GM12878 (cell line): Measurements from ENCODE around the gene SPIB. TPM values are rescaled to one million over a fixed set of nuclear protein-coding genes. Genes with fewer than 3 reads are reported as not detected.

ENCODE experiments used
- ATAC-seq: fragments of 200-7000 bp; cut with Tn5 transposase; 3 replicates; pipeline ENCODE4 v1.9.1; 2020; ENCODE audit warnings: mild to moderate bottlenecking, moderate library complexity
- BruUV-seq: library from RNA; stranded (reverse); fragments of 400-500 nt; replicated peaks from 2 replicates; lab custom pipeline; 2021; lab: Mats Ljungman, UMichigan
- CTCF ChIA-PET: fragments of 300-600 bp; sonication (Branson Sonifier 250); formaldehyde crosslinking; extraction: SDS; loops from one replicate; lab custom pipeline; 2021; ENCODE audit warnings: inconsistent platforms; lab: Yijun Ruan, JAX
- POLR2A ChIA-PET: fragments of 350-600 bp; formaldehyde crosslinking; extraction: SDS; loops from one replicate; lab custom pipeline; 2021; ENCODE audit warnings: inconsistent platforms; lab: Charles Lee
- RAD21 ChIA-PET: fragments of 300-600 bp; sonication (Branson Sonifier 250); formaldehyde crosslinking; loops from one replicate; lab custom pipeline; 2023; ENCODE audit warnings: antibody characterized with exemption; ENCODE audit not compliant: unreplicated experiment; lab: Charles Lee
- SMC1A ChIA-PET: fragments of 300-600 bp; sonication (Branson Sonifier 250); formaldehyde crosslinking; loops from one replicate; lab custom pipeline; 2023; ENCODE audit not compliant: unreplicated experiment, uncharacterized antibody; lab: Charles Lee
- DNase-seq: peaks from one replicate; pipeline ENCODE4 v3.0.0-alpha.2; 2011; ENCODE audit warnings: low read depth, low spot score
- FAIRE-seq: peaks from 3 replicates; lab custom pipeline; 2011; peaks lifted over from hg19 to GRCh38; lab: Jason Lieb, UNC
- H2AFZ ChIP-seq: 2 replicates; pipeline ENCODE4 v1.6.0; 2011; ENCODE audit warnings: low read depth, low read length, control low read depth; ENCODE audit not compliant: control insufficient read depth
- H3K27ac ChIP-seq: 2 replicates; pipeline ENCODE4 v1.5.1; 2011; ENCODE audit warnings: control low read depth; ENCODE audit not compliant: control insufficient read depth, insufficient read depth
- H3K27me3 ChIP-seq, 2 experiments: replicated peaks in 1 of 2; 2 replicates each; pipeline versions ENCODE4 v1.6.0 to v1.6.1; 2011; ENCODE audit warnings: low read length in 1 of 2; ENCODE audit not compliant: control insufficient read depth in 2 of 2, insufficient read depth in 2 of 2
- H3K36me3 ChIP-seq, 2 experiments: 2 replicates each; pipeline ENCODE4 v1.5.1; 2011; ENCODE audit warnings: low read length in 1 of 2; ENCODE audit not compliant: control insufficient read depth in 2 of 2, insufficient read depth in 2 of 2
- H3K4me1 ChIP-seq: 2 replicates; pipeline ENCODE4 v1.6.1; 2011; ENCODE audit warnings: mild to moderate bottlenecking, low read length, moderate library complexity, mixed read lengths; ENCODE audit not compliant: control insufficient read depth, insufficient read depth
- H3K4me2 ChIP-seq: 2 replicates; pipeline ENCODE4 v1.6.0; 2011; ENCODE audit warnings: control low read depth; ENCODE audit not compliant: control insufficient read depth, insufficient read depth
- H3K4me3 ChIP-seq: fragments of 200-600 bp; sonication (generic); 2 replicates; pipeline ENCODE4 v1.5.1; 2016
- H3K79me2 ChIP-seq: 2 replicates; pipeline ENCODE4 v1.6.0; 2011; ENCODE audit warnings: low read length; ENCODE audit not compliant: control insufficient read depth, insufficient read depth
- H3K9ac ChIP-seq: 2 replicates; pipeline ENCODE4 v1.8.0; 2011; ENCODE audit warnings: low read length, control low read depth, mixed read lengths; ENCODE audit not compliant: control insufficient read depth, insufficient read depth
- H3K9me3 ChIP-seq: replicated peaks from 3 replicates; pipeline ENCODE4 v1.5.1; 2011; ENCODE audit warnings: mild to moderate bottlenecking, low read length; ENCODE audit not compliant: control insufficient read depth, insufficient read depth
- H4K20me1 ChIP-seq: 2 replicates; pipeline ENCODE4 v1.6.0; 2011; ENCODE audit not compliant: control insufficient read depth, insufficient read depth
- MTA2 ChIP-seq: fragments of 450-650 bp; IDR thresholded peaks from 2 replicates; pipeline ENCODE4 v1.6.1; 2016; ENCODE audit warnings: low read depth, mild to moderate bottlenecking, moderate library complexity
- WGBS: methylation state at CpG from one replicate; pipeline ENCODE4 v1.1.6; 2016; ENCODE audit warnings: low lambda C conversion rate; ENCODE audit not compliant: insufficient replicate concordance, insufficient coverage; ENCODE audit errors: missing lambda C conversion rate; 5-methylcytosine and 5-hydroxymethylcytosine counted together
- in situ Hi-C: fragments of 300-500 bp; cut with MboI; formaldehyde crosslinking; loops from 9 replicates; pipeline ENCODE4 v1.14.3; 2018; ENCODE audit warnings: mixed read lengths
- intact Hi-C: fragments of 100-400 bp; cut with micrococcal nuclease; formaldehyde crosslinking; loops from one replicate; pipeline ENCODE4 v1.14.2; 2022; ENCODE audit not compliant: unreplicated experiment
- polyA plus RNA-seq, 11 experiments: library from polyadenylated mRNA; depleted of rRNA in 4 of 11; unstranded in 6 of 11; stranded (reverse) in 5 of 11; fragments of >200 nt; fragmentation: Nextera tagmentation in 4 of 11; fragmentation: Illumina TruSeq in 1 of 11; extraction: Ambion mirVana in 4 of 11; extraction: Trizol in 1 of 11; gene quantifications; 1 replicate in 1 of 11; 2 replicates in 10 of 11; pipeline versions ENCODE4 v1.2.1 to v1.2.3, GENCODE V29; 2011 to 2016; ENCODE audit warnings: inconsistent platforms in 2 of 11, missing spikeins in 2 of 11, low read depth in 1 of 11
- total RNA-seq, 4 experiments: library from RNA; depleted of rRNA in 3 of 4; stranded (reverse); fragments of >200 nt in 3 of 4; fragmentation: Illumina TruSeq in 1 of 4; extraction: Trizol in 1 of 4; gene quantifications; 2 replicates each; pipeline versions ENCODE4 v1.2.1 to v1.2.3, GENCODE V29; 2013 to 2021
- TF ChIP-seq, protein P1 (sequence below): fragments of 450-650 bp; formaldehyde crosslinking; IDR thresholded peaks from 2 replicates; pipeline ENCODE4 v1.5.0; 2022; ENCODE audit warnings: mild to moderate bottlenecking, missing genetic modification characterization

Gene SPIB
- total and polyA plus RNA-seq, 10 of the 15 experiments (the other 5 are each of a cell fraction or from before 2014, with no cell fraction given): 3.5 to 123 (median 56.0) TPM

DNA sequence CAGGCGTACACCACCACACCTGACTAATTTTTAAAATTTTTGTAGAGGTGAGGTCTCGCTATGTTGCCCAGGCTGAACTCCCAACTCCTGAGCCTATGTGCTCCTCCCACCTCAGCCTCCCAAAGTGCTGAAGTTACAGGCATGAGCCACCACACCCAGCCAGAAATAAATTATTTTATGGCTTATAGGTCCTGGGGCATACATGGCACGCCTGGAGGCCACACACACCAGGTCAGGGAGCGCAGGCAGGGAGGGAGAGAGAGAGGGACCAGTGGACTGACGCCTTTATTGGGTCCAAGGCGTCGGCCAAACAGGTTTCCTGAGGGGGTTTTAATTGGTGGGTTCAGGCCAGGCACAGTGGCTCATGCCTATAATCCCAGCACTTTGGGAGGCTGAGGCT, 6.8 kb downstream of the SPIB start:
- H3K4me3 ChIP-seq: no peak overlapping the region
- no peak overlapping the region for H2AFZ ChIP-seq
- ChIA-PET POLR2A (no interaction called here), RAD21 (no interaction called here)
- FAIRE-seq: no peak
- peaks cover 9 to 10% of the 10 kb centered on the region in 2 experiments; a peak in 3 of 4 replicates for H3K36me3 ChIP-seq
- intact Hi-C loops: no loop called here
- no peak for TF ChIP-seq MTA2
- TF ChIP-seq, protein P1, sequence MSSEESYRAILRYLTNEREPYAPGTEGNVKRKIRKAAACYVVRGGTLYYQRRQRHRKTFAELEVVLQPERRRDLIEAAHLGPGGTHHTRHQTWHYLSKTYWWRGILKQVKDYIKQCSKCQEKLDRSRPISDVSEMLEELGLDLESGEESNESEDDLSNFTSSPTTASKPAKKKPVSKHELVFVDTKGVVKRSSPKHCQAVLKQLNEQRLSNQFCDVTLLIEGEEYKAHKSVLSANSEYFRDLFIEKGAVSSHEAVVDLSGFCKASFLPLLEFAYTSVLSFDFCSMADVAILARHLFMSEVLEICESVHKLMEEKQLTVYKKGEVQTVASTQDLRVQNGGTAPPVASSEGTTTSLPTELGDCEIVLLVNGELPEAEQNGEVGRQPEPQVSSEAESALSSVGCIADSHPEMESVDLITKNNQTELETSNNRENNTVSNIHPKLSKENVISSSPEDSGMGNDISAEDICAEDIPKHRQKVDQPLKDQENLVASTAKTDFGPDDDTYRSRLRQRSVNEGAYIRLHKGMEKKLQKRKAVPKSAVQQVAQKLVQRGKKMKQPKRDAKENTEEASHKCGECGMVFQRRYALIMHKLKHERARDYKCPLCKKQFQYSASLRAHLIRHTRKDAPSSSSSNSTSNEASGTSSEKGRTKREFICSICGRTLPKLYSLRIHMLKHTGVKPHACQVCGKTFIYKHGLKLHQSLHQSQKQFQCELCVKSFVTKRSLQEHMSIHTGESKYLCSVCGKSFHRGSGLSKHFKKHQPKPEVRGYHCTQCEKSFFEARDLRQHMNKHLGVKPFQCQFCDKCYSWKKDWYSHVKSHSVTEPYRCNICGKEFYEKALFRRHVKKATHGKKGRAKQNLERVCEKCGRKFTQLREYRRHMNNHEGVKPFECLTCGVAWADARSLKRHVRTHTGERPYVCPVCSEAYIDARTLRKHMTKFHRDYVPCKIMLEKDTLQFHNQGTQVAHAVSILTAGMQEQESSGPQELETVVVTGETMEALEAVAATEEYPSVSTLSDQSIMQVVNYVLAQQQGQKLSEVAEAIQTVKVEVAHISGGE (CRISPR knock-in tag): no peak
- TF ChIP-seq, all 136 proteins: peak for 0
- H4K20me1 ChIP-seq: peaks cover 4% of the 10 kb centered on the region
- WGBS: 82% methylated on average over 7 of the region's 7 CpGs
- H3K79me2 ChIP-seq: peaks cover 12% of the 10 kb centered on the region
- no peaks in the 10 kb centered on the region for H3K9me3 ChIP-seq
- H3K9ac ChIP-seq: no peak overlapping the region
- SMC1A ChIA-PET: no interaction called here
- peaks cover 42% of the 10 kb centered on the region for H3K4me1 ChIP-seq
- no peak for DNase-seq
- no peak overlapping the region for H3K4me2 ChIP-seq
- BruUV-seq: no TSS peak
- in situ Hi-C loops: no loop called here
- ATAC-seq: no peak
- CTCF ChIA-PET: no interaction called here
- H3K27me3 ChIP-seq: no peaks in the 10 kb centered on the region
- no peak overlapping the region for H3K27ac ChIP-seq
